Mammary epithelial cell (primary cell): ENCODE data around the gene RNF220.

Experiments
- CTCF ChIP-seq, 2 donors: IDR thresholded peaks in 1 of 2; conservative IDR thresholded peaks in 1 of 2; 2 replicates each; pipeline ENCODE4 v1.5.1; 2011 to 2012; ENCODE audit warnings: inconsistent platforms in 2 of 2, low read length in 2 of 2, mild to moderate bottlenecking in 2 of 2, control low read depth in 1 of 2, low read depth in 1 of 2; ENCODE audit not compliant: insufficient read depth in 1 of 2; ENCODE audit errors: extremely low read depth in 1 of 2
- EZH2 ChIP-seq: IDR thresholded peaks from 2 replicates; pipeline ENCODE4 v1.6.1; 2012; ENCODE audit warnings: low read length, inconsistent platforms, borderline replicate concordance

DNA sequence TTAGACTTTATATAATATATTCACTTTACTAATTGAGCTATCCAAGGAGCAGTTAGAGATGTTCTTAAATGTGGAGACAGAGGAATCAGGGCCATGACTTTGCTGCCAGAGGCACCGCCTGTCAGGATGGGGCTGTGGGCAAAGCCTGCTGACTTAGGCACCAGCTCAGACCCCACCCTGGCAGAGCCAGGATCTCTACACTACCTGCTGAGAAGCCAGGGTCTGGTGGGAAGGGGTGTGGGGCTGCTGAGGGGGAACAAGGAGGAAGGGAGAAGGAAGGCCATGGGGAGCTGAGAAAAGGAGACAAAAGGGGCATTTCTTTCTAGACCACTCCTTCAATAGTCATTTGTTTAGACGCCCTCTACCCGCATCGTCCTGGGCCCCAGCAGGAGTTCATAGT is 164.4 kb downstream of the RNF220 start:
- TF ChIP-seq CTCF (conservative IDR thresholded peaks at IDR 0.05 in 1 of 2, IDR thresholded peaks at IDR 0.05 in 1 of 2; ENCODE audit: extremely low read depth in 1 of 2, insufficient read depth in 1 of 2, low read depth in 1 of 2, low read length in 2 of 2) (no peak), EZH2 (no peak)
